Thoracic aorta (tissue), 2 donors: ENCODE results near the gene TEKT5. TPM values are rescaled to one million over a fixed set of nuclear protein-coding genes. Genes with fewer than 3 reads are reported as not detected.

Experiments used
- ATAC-seq: fragments of 150-250 bp; one replicate; pipeline ENCODE4 v1.8.0; 2017; ENCODE audit warnings: low read depth; ENCODE audit not compliant: insufficient number of reproducible peaks, low FRiP score
- DNase-seq: peaks from one replicate; pipeline ENCODE4 v3.0.0-alpha.2; 2020; ENCODE audit warnings: low spot score
- H3K27ac ChIP-seq, 2 donors: fragments of 200-600 bp; sonication (generic); 1 replicate in 1 of 2; 2 replicates in 1 of 2; pipeline ENCODE4 v1.5.1; 2016; ENCODE audit warnings: mild to moderate bottlenecking in 2 of 2, moderate library complexity in 2 of 2
- H3K27me3 ChIP-seq: fragments of 200-600 bp; sonication (generic); replicated peaks from 2 replicates; pipeline ENCODE4 v1.6.0; 2016; ENCODE audit warnings: mild to moderate bottlenecking; ENCODE audit not compliant: insufficient read depth
- H3K36me3 ChIP-seq: fragments of 200-600 bp; sonication (generic); one replicate; pipeline ENCODE4 v1.5.1; 2016
- H3K4me1 ChIP-seq, 2 donors: fragments of 200-600 bp; sonication (generic); 1 replicate in 1 of 2; 2 replicates in 1 of 2; pipeline versions ENCODE4 v1.5.1 to v1.6.0; 2016; ENCODE audit warnings: low read depth in 2 of 2, mild to moderate bottlenecking in 1 of 2; ENCODE audit not compliant: control insufficient read depth in 1 of 2
- H3K4me3 ChIP-seq: fragments of 200-600 bp; sonication (generic); 2 replicates; pipeline ENCODE4 v1.5.1; 2016; ENCODE audit warnings: mild to moderate bottlenecking
- H3K9me3 ChIP-seq: fragments of 200-600 bp; sonication (generic); 2 replicates; pipeline ENCODE4 v1.5.1; 2016
- total RNA-seq, 2 donors: library from RNA; depleted of rRNA; stranded (reverse); fragments of >200 nt; gene quantifications; one replicate each; pipeline versions ENCODE4 v1.1.0 to v1.2.3, GENCODE V29; 2016
- TF ChIP-seq, protein P1 (sequence below): fragments of 200-600 bp; sonication (generic); IDR thresholded peaks from one replicate; pipeline ENCODE4 v1.5.1; 2019; ENCODE audit warnings: antibody characterized with exemption

TEKT5 gene
- total RNA-seq, 2 donors from 2014 or later = not detected

DNA sequence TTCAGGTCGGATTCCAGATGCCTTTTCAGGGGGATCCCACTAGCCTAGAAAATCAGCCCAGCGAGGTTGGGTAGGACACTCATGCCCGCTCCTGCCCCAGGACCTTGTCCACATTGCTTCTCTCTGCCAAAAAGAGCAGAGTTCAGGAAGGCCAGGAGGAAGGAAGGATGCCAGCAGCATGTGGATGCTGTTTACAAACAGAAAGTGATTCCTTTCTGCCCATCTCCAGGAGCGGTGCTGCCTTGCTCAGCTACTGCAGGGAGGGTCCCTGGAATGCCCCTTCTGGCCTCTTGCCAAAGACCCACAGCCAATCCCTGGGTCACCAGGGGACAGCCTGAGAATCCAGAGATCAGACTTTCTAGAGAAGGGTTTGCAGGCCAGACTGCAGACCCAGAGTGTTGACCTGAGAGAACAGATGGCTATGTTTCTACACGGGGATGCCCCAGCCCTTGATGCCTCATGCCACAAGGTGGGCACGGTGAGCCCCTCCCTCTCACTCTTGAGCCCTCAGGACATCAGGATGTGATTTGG is 82.0 kb downstream of the TEKT5 start:
- Histone ChIP-seq H3K27me3 (no peaks in the 10 kb centered on the region), H3K9me3 (no peaks in the 10 kb centered on the region), H3K27ac (no peak overlapping the region), H3K36me3 (no peaks in the 10 kb centered on the region), H3K4me3 (no peak overlapping the region), H3K4me1 (no peaks in the 10 kb centered on the region)
- ATAC-seq = no peak
- no peak for DNase-seq
- TF ChIP-seq, protein P1, sequence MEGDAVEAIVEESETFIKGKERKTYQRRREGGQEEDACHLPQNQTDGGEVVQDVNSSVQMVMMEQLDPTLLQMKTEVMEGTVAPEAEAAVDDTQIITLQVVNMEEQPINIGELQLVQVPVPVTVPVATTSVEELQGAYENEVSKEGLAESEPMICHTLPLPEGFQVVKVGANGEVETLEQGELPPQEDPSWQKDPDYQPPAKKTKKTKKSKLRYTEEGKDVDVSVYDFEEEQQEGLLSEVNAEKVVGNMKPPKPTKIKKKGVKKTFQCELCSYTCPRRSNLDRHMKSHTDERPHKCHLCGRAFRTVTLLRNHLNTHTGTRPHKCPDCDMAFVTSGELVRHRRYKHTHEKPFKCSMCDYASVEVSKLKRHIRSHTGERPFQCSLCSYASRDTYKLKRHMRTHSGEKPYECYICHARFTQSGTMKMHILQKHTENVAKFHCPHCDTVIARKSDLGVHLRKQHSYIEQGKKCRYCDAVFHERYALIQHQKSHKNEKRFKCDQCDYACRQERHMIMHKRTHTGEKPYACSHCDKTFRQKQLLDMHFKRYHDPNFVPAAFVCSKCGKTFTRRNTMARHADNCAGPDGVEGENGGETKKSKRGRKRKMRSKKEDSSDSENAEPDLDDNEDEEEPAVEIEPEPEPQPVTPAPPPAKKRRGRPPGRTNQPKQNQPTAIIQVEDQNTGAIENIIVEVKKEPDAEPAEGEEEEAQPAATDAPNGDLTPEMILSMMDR = no peak

DNA sequence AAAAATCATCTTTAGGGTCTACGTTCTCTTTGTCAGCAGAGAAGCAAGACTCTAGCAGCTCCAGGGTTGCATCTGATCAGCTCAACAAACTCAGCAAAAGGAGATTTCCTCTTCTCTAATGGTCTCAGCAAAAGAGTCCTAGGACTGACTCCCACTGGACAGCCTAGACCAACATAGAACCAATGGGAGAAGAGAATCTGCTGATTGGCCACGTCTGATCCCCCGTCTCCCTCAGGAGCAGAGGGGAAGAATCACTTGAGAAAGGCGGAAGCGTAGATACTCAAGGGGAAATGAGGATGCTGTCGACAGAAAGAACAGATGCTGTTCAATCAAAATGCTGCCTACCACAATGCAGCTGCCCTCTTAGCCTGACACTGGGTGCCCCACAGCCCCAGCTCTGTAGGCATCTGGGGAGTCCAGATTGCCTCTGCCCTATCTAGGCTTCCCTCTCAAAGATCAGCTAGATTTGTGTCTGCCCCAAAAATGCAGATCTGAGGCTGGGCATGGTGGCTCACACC is 82.8 kb downstream of the TEKT5 start:
- Histone ChIP-seq H3K9me3 (no peaks in the 10 kb centered on the region), H3K36me3 (no peaks in the 10 kb centered on the region), H3K27ac (no peak overlapping the region), H3K4me3 (no peak overlapping the region), H3K4me1 (no peaks in the 10 kb centered on the region), H3K27me3 (no peaks in the 10 kb centered on the region)
- DNase-seq = no peak
- ATAC-seq = no peak
- TF ChIP-seq, protein P1 = no peak

DNA sequence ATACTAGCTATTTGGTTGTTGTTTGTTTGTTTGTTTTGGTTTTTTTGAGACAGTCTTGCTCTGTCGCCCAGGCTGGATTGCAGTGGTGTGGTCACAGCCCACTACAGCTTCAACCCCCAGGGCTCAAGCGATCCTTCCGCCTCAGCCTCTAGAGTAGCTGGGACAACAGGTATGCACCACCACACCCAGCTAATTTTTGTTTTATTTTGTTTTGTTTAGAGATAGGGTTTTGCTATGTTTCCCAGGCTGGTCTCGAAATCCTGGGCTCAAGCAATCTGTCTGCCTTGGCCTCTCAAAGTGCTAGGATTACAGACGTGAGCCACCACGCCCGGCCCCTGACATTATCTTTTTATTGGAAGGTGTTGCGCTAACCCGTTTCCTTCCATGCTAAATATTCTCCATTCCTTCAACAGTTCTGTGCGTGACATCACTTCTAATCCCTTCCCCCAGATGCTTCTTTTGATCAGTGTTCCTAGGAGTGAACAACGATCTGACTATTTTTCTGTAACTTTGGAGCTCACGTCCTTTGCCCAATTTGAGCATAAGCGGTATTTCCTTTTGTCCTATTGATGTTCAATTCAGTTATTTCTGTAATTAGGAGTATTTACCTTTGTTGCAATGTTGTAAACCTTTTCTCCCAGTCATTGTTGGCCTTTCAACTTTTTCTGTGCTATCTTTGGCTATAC is 84.1 kb downstream of the TEKT5 start:
- no peaks in the 10 kb centered on the region for H3K9me3 ChIP-seq
- TF ChIP-seq, protein P1 = no peak

DNA sequence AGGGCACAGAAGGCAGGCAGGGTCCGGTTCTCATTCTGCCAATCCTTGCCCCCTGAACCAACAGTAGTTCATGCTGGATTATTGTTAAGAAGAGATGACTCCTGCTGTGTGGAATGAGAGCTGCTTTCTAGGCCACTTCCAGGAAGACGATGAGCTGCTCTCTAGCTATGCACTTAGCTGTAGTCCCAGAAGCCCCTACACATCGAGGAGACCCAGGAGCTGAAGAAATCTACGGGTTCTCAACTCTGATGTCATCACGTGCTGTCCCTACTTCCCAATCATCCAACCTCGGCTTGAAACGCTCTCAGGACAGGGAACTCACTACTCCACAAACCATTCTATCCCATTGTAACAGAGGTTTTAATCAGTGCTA is 85.3 kb downstream of the TEKT5 start:
- Histone ChIP-seq H3K9me3 (no peaks in the 10 kb centered on the region), H3K27me3 (no peaks in the 10 kb centered on the region), H3K36me3 (no peaks in the 10 kb centered on the region), H3K27ac (no peak overlapping the region), H3K4me3 (no peak overlapping the region), H3K4me1 (no peaks in the 10 kb centered on the region)
- ATAC-seq (no peak), DNase-seq (no peak)
- TF ChIP-seq, protein P1 = no peak

More for the DNA sequence above, 84.1 kb downstream of the TEKT5 start:
- Histone ChIP-seq H3K4me1 (no peaks in the 10 kb centered on the region), H3K4me3 (no peak overlapping the region), H3K27me3 (no peaks in the 10 kb centered on the region), H3K27ac (no peak overlapping the region), H3K36me3 (no peaks in the 10 kb centered on the region)
- DNase-seq = no peak
- ATAC-seq = no peak

DNA sequence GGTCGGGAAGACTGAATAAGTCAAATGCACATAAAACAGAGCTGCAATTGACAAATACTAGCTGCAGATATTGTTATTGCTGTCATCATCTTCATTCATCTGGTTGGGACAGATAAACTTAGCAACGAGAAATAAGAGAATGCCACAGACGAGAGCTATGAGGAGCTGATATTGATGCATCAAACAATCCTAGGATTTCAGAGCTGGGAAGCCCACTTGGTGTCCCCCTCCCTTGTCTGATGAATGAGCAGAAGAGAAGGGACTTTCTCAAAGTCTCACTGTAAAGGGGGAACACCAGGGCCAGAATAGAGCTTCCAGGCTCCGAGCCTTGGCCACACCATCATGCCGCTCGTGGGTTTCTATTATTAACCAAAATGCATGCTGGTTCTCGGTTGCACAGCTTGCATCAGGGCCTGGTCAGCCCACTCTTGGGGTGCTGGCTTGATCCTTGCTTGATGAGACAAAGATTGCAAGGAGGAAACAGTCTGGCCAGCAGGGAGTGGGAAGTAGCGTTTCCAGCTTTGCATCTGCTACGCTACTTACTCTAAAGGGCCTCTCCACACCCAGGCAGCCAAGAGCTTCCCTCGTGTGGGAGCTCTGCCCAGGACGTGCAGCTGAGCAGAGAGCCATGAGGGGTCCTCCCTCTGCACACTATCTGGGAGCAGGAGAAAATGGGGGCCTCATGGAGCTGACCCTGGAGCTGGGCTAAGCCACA is 85.9 kb downstream of the TEKT5 start:
- H3K4me1 ChIP-seq = no peaks in the 10 kb centered on the region
- H3K4me3 ChIP-seq = no peak overlapping the region
- TF ChIP-seq, protein P1 = no peak
- H3K27me3 ChIP-seq = no peaks in the 10 kb centered on the region
- H3K36me3 ChIP-seq = no peaks in the 10 kb centered on the region
- DNase-seq = no peak
- no peak for ATAC-seq
- H3K27ac ChIP-seq = no peak overlapping the region
- H3K9me3 ChIP-seq = no peaks in the 10 kb centered on the region
